HG02973 (cell line): ENCODE measurements around the gene LIX1L.

ENCODE experiments used
- ATAC-seq: cut with Tn5 transposase; IDR thresholded peaks from one replicate; pipeline ENCODE4 v1.9.1; 2021; ENCODE audit warnings: moderate library complexity; ENCODE audit not compliant: unreplicated experiment

Gene LIX1L

DNA sequence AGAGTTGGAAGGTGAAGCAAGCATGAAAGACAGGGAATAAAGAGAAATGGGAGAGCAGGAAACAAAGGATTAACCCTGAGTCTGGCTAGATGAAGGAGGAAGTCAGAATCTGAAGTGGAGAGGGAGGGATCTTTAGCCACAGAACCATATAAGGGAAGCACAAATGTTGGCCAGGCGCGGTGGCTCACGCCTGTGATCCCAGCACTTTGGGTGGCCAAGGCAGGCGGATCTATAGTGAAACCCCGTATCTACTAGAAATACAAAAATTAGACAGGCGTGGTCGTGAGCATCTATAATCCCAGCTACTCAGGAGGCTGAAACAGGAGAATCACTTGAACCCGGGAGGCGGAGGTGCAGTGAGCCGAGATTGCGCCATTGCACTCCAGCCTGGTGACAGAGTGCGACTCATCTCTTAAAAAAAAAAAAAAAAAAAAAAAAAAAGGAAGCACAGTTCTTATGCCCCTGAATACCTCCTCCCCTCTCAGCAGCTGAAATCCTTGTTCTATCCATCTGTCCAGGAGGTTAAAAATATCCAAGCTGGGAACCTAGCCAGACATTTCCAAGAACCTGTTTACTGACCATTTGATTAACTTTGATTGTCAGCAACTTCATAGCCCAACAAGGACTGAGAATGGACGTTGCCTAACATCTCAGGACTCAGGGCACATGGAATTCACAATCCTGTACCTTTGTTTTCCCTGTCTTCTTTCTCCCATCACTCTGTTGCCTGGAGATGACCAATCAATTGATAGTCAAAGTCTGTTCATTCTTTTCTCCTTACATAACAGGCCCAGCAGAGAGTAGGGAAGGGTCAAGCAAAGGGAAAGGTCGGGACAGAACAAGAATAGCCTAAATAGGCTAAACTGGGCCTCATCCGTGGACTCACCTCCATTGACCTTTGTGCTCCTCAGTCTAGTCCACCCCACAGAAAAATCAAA, 28.0 kb upstream of the LIX1L start:
- no peak for ATAC-seq

GRCh38 chr1:145985129-145985501, 27.3 kb upstream of the LIX1L start:
- no peak for ATAC-seq

- ATAC-seq = no peak
Measured at GRCh38 chr1:145983960-145984830, 26.4 kb upstream of the LIX1L start.

GRCh38 chr1:145983206-145983675, 25.4 kb upstream of the LIX1L start:
- ATAC-seq = no peak

- ATAC-seq = no peak
Measured at GRCh38 chr1:145982010-145982723, 24.4 kb upstream of the LIX1L start.

DNA sequence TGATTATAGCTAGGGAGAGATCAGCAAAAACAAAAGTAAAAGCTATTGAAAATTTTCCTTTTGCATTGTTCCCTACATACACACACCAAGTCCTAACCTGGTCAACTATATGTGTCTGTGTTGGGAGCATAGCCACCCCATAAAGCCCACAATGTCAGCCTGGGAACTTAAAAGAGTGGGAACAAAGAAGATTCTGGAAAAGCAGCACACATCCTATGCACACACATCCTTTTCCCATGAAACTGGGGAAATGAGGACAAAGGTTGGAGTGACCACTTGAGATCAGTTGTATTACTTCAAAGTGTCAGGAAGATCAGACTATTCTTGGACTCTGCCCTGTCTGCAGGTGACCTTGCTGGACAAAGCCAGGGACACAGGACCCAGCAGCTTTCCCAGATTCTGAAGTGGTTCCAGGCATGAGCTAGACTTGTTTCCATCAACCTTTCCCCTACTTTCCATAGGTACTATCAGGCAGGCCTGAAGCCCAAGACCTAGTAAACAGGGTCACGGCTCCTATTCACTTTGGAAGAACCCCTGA, 22.7 kb upstream of the LIX1L start:
- no peak for ATAC-seq

GRCh38 chr1:145979746-145980456, 22.1 kb upstream of the LIX1L start:
- ATAC-seq = peak; percentile 11

DNA sequence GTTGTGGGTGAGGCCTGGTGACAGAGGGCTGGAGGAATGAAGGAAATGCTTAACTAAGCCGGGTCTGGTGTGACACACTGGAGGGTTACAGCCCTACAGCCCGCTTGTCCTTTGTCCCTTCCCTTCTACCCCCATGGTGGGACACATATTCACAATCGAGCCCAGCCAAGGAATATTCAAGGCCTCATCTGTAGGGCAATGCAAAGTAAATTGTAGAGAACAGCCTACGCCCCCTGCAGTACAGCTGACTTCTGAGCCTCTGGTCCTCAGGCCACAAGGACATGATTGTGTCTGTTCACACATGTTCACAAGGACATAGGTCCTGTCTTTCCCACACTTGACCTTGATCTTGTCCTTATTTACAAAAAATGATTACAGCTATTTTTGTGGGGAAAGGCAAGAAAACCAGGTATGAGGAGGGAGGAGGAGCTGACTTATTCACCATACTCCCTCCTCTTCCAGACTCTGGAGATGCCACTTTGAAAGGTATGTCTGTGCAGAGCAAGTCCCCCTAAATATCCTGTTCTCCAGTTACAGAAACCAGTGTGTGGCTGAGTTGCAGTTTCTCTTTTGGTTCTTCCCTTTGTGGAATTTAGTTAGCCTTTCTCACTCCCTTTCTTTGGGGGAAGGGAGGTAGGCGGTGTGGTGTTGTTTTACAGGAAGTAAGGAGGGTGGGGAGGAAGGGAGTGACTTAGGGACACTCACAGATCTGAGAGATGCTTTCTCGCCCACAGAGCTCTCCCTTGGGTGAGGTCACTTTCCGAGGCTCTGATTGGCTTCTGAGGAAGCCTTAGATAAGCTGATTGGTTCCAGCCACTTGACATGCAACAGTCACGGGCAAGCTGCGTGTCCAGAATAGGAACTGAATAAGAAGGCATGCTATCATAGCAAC, 21.3 kb upstream of the LIX1L start:
- peak; percentile 86 for ATAC-seq

DNA sequence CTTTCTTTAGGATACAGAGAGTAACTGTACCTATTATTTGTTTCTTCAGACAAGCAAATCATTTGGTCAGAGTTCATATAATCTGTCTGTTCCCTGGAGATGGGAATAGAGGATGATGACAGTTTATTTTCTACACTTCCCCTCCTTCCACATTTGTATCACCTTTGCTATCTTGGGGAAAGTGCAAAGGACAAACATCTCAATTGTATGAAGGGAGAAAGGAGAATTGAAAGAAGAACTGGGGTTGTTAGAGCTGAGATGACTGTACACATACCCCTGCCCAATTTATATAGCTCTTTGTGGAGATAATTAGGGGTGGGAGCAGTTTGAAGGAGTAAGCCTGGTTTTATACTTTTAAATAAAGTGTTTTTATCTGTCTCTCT, 20.6 kb upstream of the LIX1L start:
- no peak for ATAC-seq

GRCh38 chr1:145977486-145978470, 20.0 kb upstream of the LIX1L start:
- peak; percentile 26 for ATAC-seq

GRCh38 chr1:145977016-145977415, 19.2 kb upstream of the LIX1L start:
- no peak for ATAC-seq

- ATAC-seq = no peak
Measured at GRCh38 chr1:145975216-145975615, 17.4 kb upstream of the LIX1L start.

DNA sequence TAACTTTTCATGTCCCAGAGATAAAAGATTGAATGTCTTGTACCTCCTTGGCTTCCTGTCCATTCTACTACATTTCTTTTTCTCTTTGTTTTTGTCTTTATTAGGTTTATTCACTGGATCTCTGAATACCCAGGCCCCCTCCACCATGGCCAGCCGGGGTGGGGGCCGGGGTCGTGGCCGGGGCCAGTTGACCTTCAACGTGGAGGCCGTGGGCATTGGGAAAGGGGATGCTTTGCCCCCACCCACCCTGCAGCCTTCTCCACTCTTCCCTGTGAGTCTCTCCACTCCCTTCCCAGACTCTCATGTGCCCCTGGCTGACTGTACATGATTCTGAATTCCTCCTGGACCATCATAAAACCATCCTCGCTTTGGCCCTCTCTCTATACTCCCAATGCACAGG, 16.9 kb upstream of the LIX1L start:
- ATAC-seq = no peak

DNA sequence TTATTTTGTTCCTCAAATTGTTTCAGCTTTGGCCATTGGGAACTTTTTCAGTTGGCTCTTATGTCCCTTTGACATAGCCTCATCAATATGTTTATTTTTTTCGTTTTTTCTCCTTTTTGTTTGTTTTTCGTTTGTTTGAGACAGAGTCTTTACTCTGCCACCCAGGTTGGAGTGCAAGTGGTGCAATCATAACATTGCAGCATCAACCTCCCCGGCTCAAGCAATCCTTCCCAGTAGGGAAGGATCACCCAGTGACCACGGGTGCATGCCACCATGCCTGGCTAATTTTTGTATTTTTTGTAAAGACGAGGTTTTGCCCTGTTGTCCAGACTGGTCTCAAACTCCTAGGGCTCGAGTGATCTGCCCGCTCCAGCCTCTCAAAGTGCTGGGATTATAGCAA, 14.8 kb upstream of the LIX1L start:
- ATAC-seq = no peak

DNA sequence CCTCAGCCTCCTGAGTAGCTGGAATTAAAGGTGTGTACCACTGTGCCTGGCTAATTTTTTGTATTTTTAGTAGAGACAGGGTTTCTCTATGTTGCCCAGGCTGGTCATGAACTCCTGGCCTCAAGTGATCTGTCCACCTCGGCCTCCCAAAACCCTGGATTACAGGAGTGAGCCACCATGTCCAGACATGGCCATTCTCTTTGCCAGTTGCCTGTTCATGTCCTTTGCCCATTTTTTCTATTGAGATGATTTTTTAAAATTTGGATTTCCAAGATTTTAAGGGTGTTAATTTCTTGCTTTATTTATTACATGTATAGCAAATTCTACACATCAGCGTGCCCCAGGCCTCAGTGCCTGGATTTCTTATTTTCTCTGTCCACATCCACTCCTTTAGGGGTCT, 9.5 kb upstream of the LIX1L start:
- no peak for ATAC-seq

GRCh38 chr1:145965119-145965744, 7.4 kb upstream of the LIX1L start:
- no peak for ATAC-seq

- ATAC-seq = peak; percentile 83
Measured at GRCh38 chr1:145964328-145965118, 6.7 kb upstream of the LIX1L start, which contains the start of the genes ANKRD34A and POLR3GL. Gene ANKRD34A, minus strand, starts transcription at chr1:145964575. Its CDS starts 2,816 bp downstream, at chr1:145961759. Gene POLR3GL, plus strand, starts transcription at chr1:145964690. Its CDS starts 10,176 bp downstream, at chr1:145974866.
